Bone marrow (tissue), 2 donors: ENCODE measurements around the gene TENT4A.
"Not testable (repeated sequence)": the region's sequence is repeated elsewhere in the genome, so short reads cannot be mapped to it uniquely, and the experiment has no call there.

Source experiments
- DNase-seq, 2 donors: peaks; one replicate each; lab custom pipeline; 2025; lab: John Stamatoyannopoulos, UW

Gene TENT4A

GRCh38 chr5:6770826-6771607 lies 57.8 kb downstream of the TENT4A start:
- DNase-seq: no peak

- DNase-seq: no peak
Observed at GRCh38 chr5:6772886-6773285, 59.7 kb downstream of the TENT4A start.

- DNase-seq: no peak
Observed at GRCh38 chr5:6773342-6774035, 60.3 kb downstream of the TENT4A start.

- DNase-seq: not testable (repeated sequence)
Observed at GRCh38 chr5:6774207-6774606, 61.0 kb downstream of the TENT4A start.

GRCh38 chr5:6774721-6775204 lies 61.5 kb downstream of the TENT4A start:
- peak in 1 of 2 donors; percentile 13 for DNase-seq

GRCh38 chr5:6775571-6775970 lies 62.3 kb downstream of the TENT4A start:
- no peak for DNase-seq

- DNase-seq: no peak
Observed at GRCh38 chr5:6780802-6781391, 67.7 kb downstream of the TENT4A start.

GRCh38 chr5:6781716-6782115 lies 68.5 kb downstream of the TENT4A start:
- DNase-seq: no peak

- DNase-seq: no peak
Observed at GRCh38 chr5:6783787-6784186, 70.6 kb downstream of the TENT4A start.

- no peak for DNase-seq
Observed at GRCh38 chr5:6784481-6784880, 71.2 kb downstream of the TENT4A start.

- DNase-seq: no peak
Observed at GRCh38 chr5:6785161-6785860, 72.1 kb downstream of the TENT4A start.

- DNase-seq: no peak
Observed at GRCh38 chr5:6785861-6786180, 72.6 kb downstream of the TENT4A start.

- no peak for DNase-seq
Observed at GRCh38 chr5:6786786-6787495, 73.7 kb downstream of the TENT4A start.

GRCh38 chr5:6787941-6788340 lies 74.7 kb downstream of the TENT4A start:
- no peak for DNase-seq

GRCh38 chr5:6788439-6788838 lies 75.2 kb downstream of the TENT4A start:
- no peak for DNase-seq

- no peak for DNase-seq
Observed at GRCh38 chr5:6788956-6789649, 75.9 kb downstream of the TENT4A start.

GRCh38 chr5:6790346-6790865 lies 77.2 kb downstream of the TENT4A start:
- DNase-seq: no peak

GRCh38 chr5:6791031-6791430 lies 77.8 kb downstream of the TENT4A start:
- DNase-seq: no peak

- DNase-seq: no peak
Observed at GRCh38 chr5:6792376-6792775, 79.1 kb downstream of the TENT4A start.

GRCh38 chr5:6792911-6793471 lies 79.8 kb downstream of the TENT4A start:
- peak in 1 of 2 donors; percentile 34 for DNase-seq

- DNase-seq: no peak
Observed at GRCh38 chr5:6801236-6801635, 88.0 kb downstream of the TENT4A start.
